GM10847 (cell line): Measurements from ENCODE around the gene SLC44A2.

Source experiments
- POLR2A ChIP-seq: IDR thresholded peaks from 2 replicates; pipeline ENCODE4 v1.6.1; 2011; ENCODE audit not compliant: insufficient read length; ENCODE audit errors: extremely low read depth

SLC44A2 gene

DNA sequence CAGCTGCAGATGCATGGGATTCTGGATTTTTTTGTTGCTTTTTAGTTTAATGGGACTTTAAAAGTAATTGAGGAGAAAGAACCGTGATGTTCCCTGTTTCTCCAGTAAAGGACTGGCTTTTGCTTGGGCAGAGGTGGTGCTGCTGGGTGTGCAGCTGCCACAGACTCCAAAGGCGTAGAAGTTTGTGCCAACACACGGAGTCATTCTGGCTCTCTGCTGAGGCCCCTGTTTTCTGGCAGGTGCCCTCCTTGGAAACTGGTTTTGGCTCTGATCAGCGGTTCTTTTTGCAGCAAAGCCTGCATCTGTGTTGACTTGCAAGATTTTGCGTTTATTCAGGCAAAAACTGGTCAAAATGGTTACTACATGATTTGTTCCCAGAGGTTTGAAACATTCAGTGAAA is 59.9 kb downstream of the SLC44A2 start:
- TF ChIP-seq POLR2A = no peak

GRCh38 chr19:10686193-10686592 is 60.8 kb downstream of the SLC44A2 start:
- TF ChIP-seq POLR2A = no peak

DNA sequence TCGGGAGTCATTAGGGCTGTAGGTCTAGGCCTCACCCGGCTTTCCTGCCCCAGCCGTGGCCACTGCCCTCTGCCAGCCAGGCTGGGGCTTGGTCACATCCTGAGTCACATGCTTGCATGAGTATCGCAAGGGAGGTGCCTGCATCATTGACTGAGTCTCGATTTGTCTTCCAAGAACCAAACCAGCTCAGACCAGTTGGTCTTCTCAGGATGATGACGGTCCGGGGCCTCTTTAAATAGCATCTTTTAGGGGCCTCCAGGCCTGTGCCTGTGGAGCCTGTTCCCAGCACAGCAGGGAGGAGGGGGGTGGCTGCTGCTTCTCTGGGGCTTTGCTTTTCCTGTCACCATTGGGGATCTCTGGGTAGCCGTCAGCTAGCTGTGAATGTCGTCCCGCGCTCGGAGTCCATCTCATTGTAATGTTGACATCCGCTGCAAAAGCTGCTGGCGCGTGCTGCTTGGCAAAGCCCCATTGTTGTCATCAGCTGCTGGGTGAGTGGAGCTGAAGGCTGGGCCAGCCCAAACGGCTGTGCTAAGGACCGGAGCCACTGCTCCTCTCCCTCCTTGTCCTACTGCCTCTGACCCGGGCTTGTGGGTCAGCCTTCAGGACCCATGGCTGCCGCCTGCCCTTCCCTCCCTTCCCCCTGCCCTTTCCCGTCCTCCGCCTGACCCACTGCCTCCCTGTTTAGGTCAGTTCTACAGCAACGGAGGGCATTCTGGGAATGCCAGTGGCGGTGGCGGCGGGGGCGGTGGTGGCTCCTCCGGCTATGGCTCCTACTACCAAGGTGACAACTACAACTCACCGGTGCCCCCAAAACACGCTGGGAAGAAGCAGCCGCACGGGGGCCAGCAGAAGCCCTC is 61.5 kb downstream of the SLC44A2 start:
- TF ChIP-seq POLR2A = no peak

- TF ChIP-seq POLR2A = no peak
These were observed 62.4 kb downstream of the SLC44A2 start for GRCh38 chr19:10687518-10688288.

- no peak for TF ChIP-seq POLR2A
These were observed 63.4 kb downstream of the SLC44A2 start for GRCh38 chr19:10688545-10689280.

DNA sequence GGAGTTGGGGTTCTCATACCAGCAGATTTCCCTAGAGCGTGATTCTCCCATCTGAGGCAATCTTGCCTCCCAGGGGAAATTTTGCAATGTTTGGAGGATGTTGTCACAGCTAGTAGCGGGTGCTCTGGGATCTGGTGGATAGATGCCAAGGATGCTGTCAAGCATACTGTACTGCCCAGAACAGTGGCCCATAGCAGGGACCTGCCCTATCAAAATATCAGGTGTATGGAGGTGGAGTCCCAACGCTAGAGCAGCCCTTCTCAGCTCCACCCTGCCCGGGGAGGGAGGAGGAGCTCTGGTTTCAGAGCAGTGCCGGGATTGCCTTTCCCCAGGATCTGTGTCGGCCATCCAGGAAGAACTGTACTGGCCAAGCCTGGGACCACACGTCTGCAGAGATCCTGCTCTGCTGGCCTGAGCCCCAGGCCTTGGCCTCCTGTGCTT is 65.0 kb downstream of the SLC44A2 start:
- TF ChIP-seq POLR2A = no peak

GRCh38 chr19:10691178-10691881 is 66.0 kb downstream of the SLC44A2 start:
- TF ChIP-seq POLR2A = no peak

- TF ChIP-seq POLR2A = no peak
These were observed 66.5 kb downstream of the SLC44A2 start for GRCh38 chr19:10691883-10692282.

DNA sequence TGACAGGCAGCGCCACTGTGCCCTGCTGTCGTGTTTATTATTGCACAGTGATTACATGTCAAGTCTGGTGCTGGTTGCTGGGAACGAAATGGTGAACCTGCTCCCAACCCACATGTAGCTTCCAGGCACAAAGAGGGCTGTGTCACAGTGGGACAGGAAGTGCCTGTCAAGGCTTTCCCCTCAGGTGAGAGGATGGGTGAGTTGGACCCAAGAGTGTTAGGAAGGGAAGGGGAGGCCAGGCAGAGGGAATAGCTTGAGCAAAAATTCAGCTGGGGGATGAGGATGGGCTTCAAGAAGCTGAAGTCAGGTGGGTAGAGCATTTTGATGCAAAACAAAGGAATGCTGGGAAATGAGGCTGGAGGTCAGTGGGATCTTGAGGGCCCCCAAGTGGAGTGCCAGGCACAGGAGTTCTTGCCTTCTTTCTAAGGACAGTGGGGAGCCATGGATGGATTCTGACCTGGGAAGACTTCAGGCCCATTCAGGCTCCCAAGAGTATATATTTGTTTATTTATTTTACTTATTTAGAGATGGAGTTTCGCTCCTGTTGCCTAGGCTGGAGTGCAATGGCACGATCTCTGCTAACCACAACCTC is 67.4 kb downstream of the SLC44A2 start:
- no peak for TF ChIP-seq POLR2A
